ENCODE data around the gene SCP2D1.

DNA sequence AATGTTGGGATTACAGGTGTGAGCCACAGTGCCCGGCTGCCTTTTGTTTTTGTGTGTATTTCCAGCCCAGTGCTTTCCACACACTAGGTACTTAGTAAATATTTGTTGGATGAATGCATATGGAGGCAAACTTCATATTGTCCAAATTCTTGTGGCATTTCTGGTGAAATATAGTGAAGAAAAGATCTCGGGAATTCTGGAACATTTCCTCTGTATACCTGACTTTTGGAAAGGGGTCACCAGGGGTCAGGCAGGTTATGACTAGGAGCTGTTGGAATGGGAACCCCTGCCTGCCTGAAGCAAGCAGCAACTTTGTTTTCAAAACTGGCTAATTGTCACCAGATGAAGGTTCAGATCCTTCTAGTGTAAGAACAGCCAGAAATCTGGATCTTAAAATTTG lies 12.1 kb upstream of the SCP2D1 start:
- no peak for TF ChIP-seq SUZ12 (IDR thresholded peaks at IDR 0.05)
- no peak for TF ChIP-seq TARDBP (IDR thresholded peaks at IDR 0.05)
- no peak for TF ChIP-seq BHLHE40 (IDR thresholded peaks at IDR 0.05; ENCODE audit: borderline replicate concordance)
- no peak for TF ChIP-seq FOXK2 (IDR thresholded peaks at IDR 0.05)
- no peak for TF ChIP-seq FOXM1 (IDR thresholded peaks at IDR 0.05; ENCODE audit: borderline replicate concordance)
- TF ChIP-seq ELF4 (IDR thresholded peaks at IDR 0.05): no peak
- no peak for TF ChIP-seq SP1 (IDR thresholded peaks at IDR 0.05)
- TF ChIP-seq L3MBTL2 (conservative IDR thresholded peaks at IDR 0.05): no peak
- no peak for TF ChIP-seq PKNOX1 (IDR thresholded peaks at IDR 0.05)
